Measurements from ENCODE around the gene CYP27A1.

Gene CYP27A1

GRCh38 chr2:218776488-218776887 is 5.5 kb upstream of the CYP27A1 start:
- no peak for DNase-seq

GRCh38 chr2:218777276-218777990 is 4.5 kb upstream of the CYP27A1 start:
- DNase-seq, result no peak

- no peak for DNase-seq
Measured at GRCh38 chr2:218780046-218780445, 1.9 kb upstream of the CYP27A1 start.

- no peak for DNase-seq
Measured at GRCh38 chr2:218780851-218781690, 876 bp upstream of the CYP27A1 start.

GRCh38 chr2:218782528-218782844 is 539 bp downstream of the CYP27A1 start:
- DNase-seq, result no peak

GRCh38 chr2:218783688-218784087 is 1.7 kb downstream of the CYP27A1 start:
- no peak for DNase-seq

- DNase-seq, result no peak
Measured at GRCh38 chr2:218785103-218785502, 3.2 kb downstream of the CYP27A1 start.

GRCh38 chr2:218786133-218786532 is 4.2 kb downstream of the CYP27A1 start:
- no peak for DNase-seq

- no peak for DNase-seq
Measured at GRCh38 chr2:218788529-218789255, 6.7 kb downstream of the CYP27A1 start.

GRCh38 chr2:218792433-218792832 is 10.5 kb downstream of the CYP27A1 start:
- no peak for DNase-seq

- DNase-seq, result no peak
Measured at GRCh38 chr2:218796691-218797090, 14.7 kb downstream of the CYP27A1 start.

- DNase-seq, result no peak
Measured at GRCh38 chr2:218798767-218799504, 17.0 kb downstream of the CYP27A1 start.

- no peak for DNase-seq
Measured at GRCh38 chr2:218799990-218800389, 18.0 kb downstream of the CYP27A1 start.

- DNase-seq, result no peak
Measured at GRCh38 chr2:218802386-218802994, 20.5 kb downstream of the CYP27A1 start.

- no peak for DNase-seq
Measured at GRCh38 chr2:218804817-218805216, 22.9 kb downstream of the CYP27A1 start.

GRCh38 chr2:218805627-218806026 is 23.7 kb downstream of the CYP27A1 start:
- no peak for DNase-seq

- no peak for DNase-seq
Measured at GRCh38 chr2:218806346-218806978, 24.5 kb downstream of the CYP27A1 start.

- DNase-seq, result no peak
Measured at GRCh38 chr2:218807626-218808025, 25.7 kb downstream of the CYP27A1 start.

GRCh38 chr2:218809515-218809914 is 27.6 kb downstream of the CYP27A1 start:
- no peak for DNase-seq

- DNase-seq, result no peak
Measured at GRCh38 chr2:218810256-218810655, 28.3 kb downstream of the CYP27A1 start.

GRCh38 chr2:218811382-218811781 is 29.4 kb downstream of the CYP27A1 start:
- no peak for DNase-seq

Measured in cerebellar nuclear complex (tissue), 1 donor.